H1 (cell line): ENCODE measurements around the gene RTN4.

Experiments
- CEBPB ChIP-seq: IDR thresholded peaks from 2 replicates; pipeline ENCODE4 v1.6.1; 2012; ENCODE audit warnings: low read depth, low read length
- RAD21 ChIP-seq, 2 experiments: IDR thresholded peaks in 1 of 2; conservative IDR thresholded peaks in 1 of 2; 2 replicates each; pipeline ENCODE4 v1.6.1; 2011; ENCODE audit warnings: low read depth in 2 of 2, low read length in 2 of 2, improper control_type of control experiment in 1 of 2, inconsistent platforms in 1 of 2, mild to moderate bottlenecking in 1 of 2, moderate library complexity in 1 of 2
- TF ChIP-seq, protein P1 (sequence below), 3 experiments: IDR thresholded peaks; 1 replicate in 2 of 3; 2 replicates in 1 of 3; pipeline versions ENCODE4 v1.5.1 to v1.6.1; 2011; ENCODE audit warnings: low read length in 3 of 3, mild to moderate bottlenecking in 3 of 3, inconsistent platforms in 2 of 3, low read depth in 1 of 3, moderate library complexity in 1 of 3; ENCODE audit not compliant: insufficient read depth in 1 of 3; ENCODE audit errors: control extremely low read depth in 1 of 3

- TF ChIP-seq RAD21 (IDR thresholded peaks at IDR 0.05 in 1 of 2, conservative IDR thresholded peaks at IDR 0.05 in 1 of 2; ENCODE audit: low read depth in 2 of 2, low read length in 2 of 2) (no peak), CEBPB (no peak)
- TF ChIP-seq, protein P1, sequence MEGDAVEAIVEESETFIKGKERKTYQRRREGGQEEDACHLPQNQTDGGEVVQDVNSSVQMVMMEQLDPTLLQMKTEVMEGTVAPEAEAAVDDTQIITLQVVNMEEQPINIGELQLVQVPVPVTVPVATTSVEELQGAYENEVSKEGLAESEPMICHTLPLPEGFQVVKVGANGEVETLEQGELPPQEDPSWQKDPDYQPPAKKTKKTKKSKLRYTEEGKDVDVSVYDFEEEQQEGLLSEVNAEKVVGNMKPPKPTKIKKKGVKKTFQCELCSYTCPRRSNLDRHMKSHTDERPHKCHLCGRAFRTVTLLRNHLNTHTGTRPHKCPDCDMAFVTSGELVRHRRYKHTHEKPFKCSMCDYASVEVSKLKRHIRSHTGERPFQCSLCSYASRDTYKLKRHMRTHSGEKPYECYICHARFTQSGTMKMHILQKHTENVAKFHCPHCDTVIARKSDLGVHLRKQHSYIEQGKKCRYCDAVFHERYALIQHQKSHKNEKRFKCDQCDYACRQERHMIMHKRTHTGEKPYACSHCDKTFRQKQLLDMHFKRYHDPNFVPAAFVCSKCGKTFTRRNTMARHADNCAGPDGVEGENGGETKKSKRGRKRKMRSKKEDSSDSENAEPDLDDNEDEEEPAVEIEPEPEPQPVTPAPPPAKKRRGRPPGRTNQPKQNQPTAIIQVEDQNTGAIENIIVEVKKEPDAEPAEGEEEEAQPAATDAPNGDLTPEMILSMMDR (IDR thresholded peaks at IDR 0.05; ENCODE audit: control extremely low read depth in 1 of 3, insufficient read depth in 1 of 3, low read depth in 1 of 3, low read length in 3 of 3): no peak
Observed at GRCh38 chr2:54944724-54945326, 105.4 kb downstream of the RTN4 start.
